Caco-2 (cell line): ENCODE measurements around the gene ARX. TPM values are rescaled to one million over a fixed set of nuclear protein-coding genes. Genes with fewer than 3 reads are reported as not detected.

Experiments
- BruUV-seq: library from RNA; stranded (reverse); fragments of 400-500 nt; replicated peaks from 2 replicates; lab custom pipeline; 2021; lab: Mats Ljungman, UMichigan
- CTCF ChIA-PET: fragments of 300-600 bp; sonication (Branson Sonifier 250); formaldehyde crosslinking; loops from one replicate; lab custom pipeline; 2022; ENCODE audit warnings: antibody characterized with exemption; lab: Charles Lee
- POLR2A ChIA-PET: fragments of 300-600 bp; sonication (Branson Sonifier 250); formaldehyde crosslinking; loops from one replicate; lab custom pipeline; 2022; ENCODE audit warnings: antibody characterized with exemption; lab: Charles Lee
- DNase-seq, 2 experiments: peaks; one replicate each; pipeline versions ENCODE4 v3.0.0 to v3.0.0-alpha.2; 2020 to 2022
- H3K27me3 ChIP-seq: replicated peaks from 2 replicates; pipeline ENCODE4 v1.6.0; 2011; ENCODE audit warnings: low read length; ENCODE audit not compliant: control insufficient read depth, insufficient read depth
- H3K36me3 ChIP-seq: 2 replicates; pipeline ENCODE4 v1.5.1; 2011; ENCODE audit warnings: low read length; ENCODE audit not compliant: control insufficient read depth, insufficient read depth
- H3K4me1 ChIP-seq: fragments of 250-450 bp; sonication (Bioruptor Pico); 2 replicates; pipeline ENCODE4 v1.5.1; 2020; ENCODE audit warnings: mild to moderate bottlenecking
- H3K4me3 ChIP-seq: 2 replicates; pipeline ENCODE4 v1.5.1; 2011; ENCODE audit warnings: low read depth, mild to moderate bottlenecking, control low read depth, low read length
- H3K9me3 ChIP-seq: fragments of 250-450 bp; sonication (Bioruptor Pico); 2 replicates; pipeline ENCODE4 v1.5.1; 2020; ENCODE audit warnings: mild to moderate bottlenecking, moderate library complexity
- H3K27ac Mint-ChIP-seq: one replicate; pipeline ENCODE4 v1.8.0; 2022; ENCODE audit warnings: mixed read lengths; ENCODE audit not compliant: unreplicated experiment
- H3K27me3 Mint-ChIP-seq: one replicate; pipeline ENCODE4 v1.8.0; 2022; ENCODE audit warnings: mixed read lengths; ENCODE audit not compliant: insufficient read depth, unreplicated experiment
- H3K36me3 Mint-ChIP-seq: one replicate; pipeline ENCODE4 v1.8.0; 2022; ENCODE audit warnings: mild to moderate bottlenecking, mixed read lengths; ENCODE audit not compliant: insufficient read depth, unreplicated experiment
- H3K4me1 Mint-ChIP-seq: one replicate; pipeline ENCODE4 v1.8.0; 2022; ENCODE audit warnings: low read depth, mixed read lengths; ENCODE audit not compliant: unreplicated experiment
- H3K4me3 Mint-ChIP-seq: one replicate; pipeline ENCODE4 v1.8.0; 2022; ENCODE audit warnings: mild to moderate bottlenecking, moderate library complexity, mixed read lengths; ENCODE audit not compliant: unreplicated experiment
- H3K9me3 Mint-ChIP-seq: one replicate; pipeline ENCODE4 v1.8.0; 2022; ENCODE audit warnings: mixed read lengths; ENCODE audit not compliant: unreplicated experiment
- CTCF ChIP-seq, 2 experiments: fragments of 200-600 bp in 1 of 2; IDR thresholded peaks; 1 replicate in 1 of 2; 2 replicates in 1 of 2; pipeline versions ENCODE4 v1.5.1 to v1.8.0; 2011 to 2022; ENCODE audit warnings: antibody characterized with exemption in 1 of 2, control low read depth in 1 of 2, inconsistent platforms in 1 of 2, low read depth in 1 of 2, low read length in 1 of 2, mild to moderate bottlenecking in 1 of 2, moderate library complexity in 1 of 2; ENCODE audit not compliant: insufficient read depth in 1 of 2, severe bottlenecking in 1 of 2, unreplicated experiment in 1 of 2
- intact Hi-C: fragments of 100-400 bp; cut with micrococcal nuclease; formaldehyde crosslinking; loops from one replicate; pipeline ENCODE4 v1.10.0; 2022; ENCODE audit not compliant: unreplicated experiment
- total RNA-seq: library from RNA; stranded (reverse); gene quantifications from 2 replicates; pipeline ENCODE4 v1.2.3, GENCODE V29; 2022

Gene ARX
- total RNA-seq, 1 experiment from 2014 or later = 0.52 TPM

GRCh38 chrX:24963823-24964222, 51.9 kb downstream of the ARX start:
- no peak for TF ChIP-seq CTCF (IDR thresholded peaks at IDR 0.05; ENCODE audit: insufficient read depth in 1 of 2, low read depth in 1 of 2, low read length in 1 of 2, severe bottlenecking in 1 of 2, unreplicated experiment in 1 of 2)
- no TSS peak for BruUV-seq
- Histone ChIP-seq H3K9me3 (no peaks in the 10 kb centered on the region), H3K27me3 (no peaks in the 10 kb centered on the region), H3K4me3 (no peak overlapping the region), H3K36me3 (no peaks in the 10 kb centered on the region), H3K4me1 (no peaks in the 10 kb centered on the region)
- CTCF ChIA-PET = no interaction called here
- Mint-ChIP-seq H3K27ac (no peak overlapping the region), H3K36me3 (no peaks in the 10 kb centered on the region), H3K9me3 (no peaks in the 10 kb centered on the region), H3K27me3 (no peaks in the 10 kb centered on the region), H3K4me3 (no peak overlapping the region), H3K4me1 (no peaks in the 10 kb centered on the region)
- no peak for DNase-seq
- POLR2A ChIA-PET = no interaction called here
- intact Hi-C loops = no loop called here

GRCh38 chrX:24961809-24962208, 54.0 kb downstream of the ARX start:
- H3K4me3 Mint-ChIP-seq = no peak overlapping the region
- H3K9me3 ChIP-seq = no peaks in the 10 kb centered on the region
- no peaks in the 10 kb centered on the region for H3K27me3 Mint-ChIP-seq
- no peaks in the 10 kb centered on the region for H3K36me3 ChIP-seq
- no peak for TF ChIP-seq CTCF (IDR thresholded peaks at IDR 0.05; ENCODE audit: insufficient read depth in 1 of 2, low read depth in 1 of 2, low read length in 1 of 2, severe bottlenecking in 1 of 2, unreplicated experiment in 1 of 2)
- no peaks in the 10 kb centered on the region for H3K9me3 Mint-ChIP-seq
- POLR2A ChIA-PET = no interaction called here
- no peaks in the 10 kb centered on the region for H3K27me3 ChIP-seq
- no peaks in the 10 kb centered on the region for H3K4me1 Mint-ChIP-seq
- no peaks in the 10 kb centered on the region for H3K4me1 ChIP-seq
- intact Hi-C loops = no loop called here
- no peak for DNase-seq
- no peak overlapping the region for H3K27ac Mint-ChIP-seq
- H3K36me3 Mint-ChIP-seq = no peaks in the 10 kb centered on the region
- BruUV-seq = no TSS peak
- H3K4me3 ChIP-seq = no peak overlapping the region
- CTCF ChIA-PET = no interaction called here

- intact Hi-C loops = no loop called here
- BruUV-seq = no TSS peak
- peaks cover 6% of the 10 kb centered on the region for H3K36me3 Mint-ChIP-seq
- CTCF ChIA-PET = no interaction called here
- H3K4me3 Mint-ChIP-seq = no peak overlapping the region
- Histone ChIP-seq H3K4me3 (no peak overlapping the region), H3K36me3 (no peaks in the 10 kb centered on the region), H3K27me3 (no peaks in the 10 kb centered on the region), H3K9me3 (no peaks in the 10 kb centered on the region), H3K4me1 (no peaks in the 10 kb centered on the region)
- H3K4me1 Mint-ChIP-seq = no peaks in the 10 kb centered on the region
- no peak overlapping the region for H3K27ac Mint-ChIP-seq
- no peaks in the 10 kb centered on the region for H3K27me3 Mint-ChIP-seq
- POLR2A ChIA-PET = no interaction called here
- no peak for TF ChIP-seq CTCF (IDR thresholded peaks at IDR 0.05; ENCODE audit: insufficient read depth in 1 of 2, low read depth in 1 of 2, low read length in 1 of 2, severe bottlenecking in 1 of 2, unreplicated experiment in 1 of 2)
- H3K9me3 Mint-ChIP-seq = no peaks in the 10 kb centered on the region
- DNase-seq = no peak
These were observed 58.9 kb downstream of the ARX start for GRCh38 chrX:24956828-24957227.
